GM18870 (cell line): Measurements from ENCODE around the gene PITPNM1.
"Not testable (repeated sequence)": the region's sequence is repeated elsewhere in the genome, so short reads cannot be mapped to it uniquely, and the experiment has no call there.

ENCODE experiments used
- ATAC-seq: cut with Tn5 transposase; IDR thresholded peaks from one replicate; pipeline ENCODE4 v1.9.1; 2021; ENCODE audit warnings: moderate library complexity; ENCODE audit not compliant: unreplicated experiment

Gene PITPNM1

GRCh38 chr11:67468056-67468455 lies 37.1 kb downstream of the PITPNM1 start:
- ATAC-seq: no peak

GRCh38 chr11:67466962-67467771 lies 38.0 kb downstream of the PITPNM1 start:
- no peak for ATAC-seq

GRCh38 chr11:67466367-67466766 lies 38.8 kb downstream of the PITPNM1 start:
- no peak for ATAC-seq

GRCh38 chr11:67465530-67465929 lies 39.6 kb downstream of the PITPNM1 start:
- not testable (repeated sequence) for ATAC-seq

- ATAC-seq: no peak
These were observed 40.0 kb downstream of the PITPNM1 start for GRCh38 chr11:67465189-67465510.

- ATAC-seq: no peak
These were observed 40.6 kb downstream of the PITPNM1 start for GRCh38 chr11:67464411-67465188.

- ATAC-seq: no peak
These were observed 41.3 kb downstream of the PITPNM1 start for GRCh38 chr11:67463680-67464410.

- no peak for ATAC-seq
These were observed 42.0 kb downstream of the PITPNM1 start for GRCh38 chr11:67463186-67463585.

- ATAC-seq: no peak
These were observed 46.9 kb downstream of the PITPNM1 start for GRCh38 chr11:67458266-67458665.

GRCh38 chr11:67457453-67457852 lies 47.7 kb downstream of the PITPNM1 start:
- no peak for ATAC-seq

GRCh38 chr11:67456068-67456705 lies 49.0 kb downstream of the PITPNM1 start:
- ATAC-seq: no peak

- no peak for ATAC-seq
These were observed 50.1 kb downstream of the PITPNM1 start, which contains the start of gene CABP4 for GRCh38 chr11:67455054-67455453. CABP4 (plus strand) TSS chr11:67455354; CDS start chr11:67455424, 70 bp downstream.

GRCh38 chr11:67453816-67454732 lies 51.1 kb downstream of the PITPNM1 start:
- ATAC-seq: no peak

GRCh38 chr11:67452141-67452952 lies 52.8 kb downstream of the PITPNM1 start, which contains the start of gene GPR152:
GPR152 (minus strand) TSS chr11:67452729; CDS start chr11:67452724, 5 bp downstream.
- no peak for ATAC-seq

GRCh38 chr11:67451658-67451976 lies 53.5 kb downstream of the PITPNM1 start:
- no peak for ATAC-seq

GRCh38 chr11:67450796-67451657 lies 54.1 kb downstream of the PITPNM1 start:
- ATAC-seq: no peak

- no peak for ATAC-seq
These were observed 55.9 kb downstream of the PITPNM1 start for GRCh38 chr11:67449116-67449844.

- ATAC-seq: no peak
These were observed 56.9 kb downstream of the PITPNM1 start for GRCh38 chr11:67448220-67448609.
